Endodermal cell (in vitro differentiated cells): ENCODE data around the gene LRRC9. TPM values are rescaled to one million over a fixed set of nuclear protein-coding genes. Genes with fewer than 3 reads are reported as not detected.
"Not testable (repeated sequence)": the region's sequence is repeated elsewhere in the genome, so short reads cannot be mapped to it uniquely, and the experiment has no call there.

Source experiments
- DNase-seq: peaks from one replicate; pipeline ENCODE4 v3.0.0-alpha.2; 2017
- H3K27ac ChIP-seq: 2 replicates; pipeline ENCODE4 v1.5.1; 2013; ENCODE audit warnings: mild to moderate bottlenecking, low read depth, low read length, moderate library complexity
- H3K27me3 ChIP-seq: 2 replicates; pipeline ENCODE4 v1.6.1; 2013; ENCODE audit warnings: mild to moderate bottlenecking, low read length, moderate library complexity; ENCODE audit not compliant: insufficient read depth, control insufficient read depth, poor library complexity, severe bottlenecking
- H3K36me3 ChIP-seq: 2 replicates; pipeline ENCODE4 v1.7.0; 2013; ENCODE audit warnings: mild to moderate bottlenecking, low read length, moderate library complexity; ENCODE audit not compliant: control insufficient read depth, insufficient read depth
- H3K4me1 ChIP-seq: one replicate; pipeline ENCODE4 v1.7.0; 2013; ENCODE audit warnings: low read length; ENCODE audit not compliant: control insufficient read depth, insufficient read depth
- H3K4me3 ChIP-seq: 2 replicates; pipeline ENCODE4 v1.5.1; 2013; ENCODE audit warnings: mild to moderate bottlenecking, low read length, moderate library complexity
- H3K9ac ChIP-seq: 2 replicates; pipeline ENCODE4 v1.6.1; 2013; ENCODE audit warnings: mild to moderate bottlenecking, low read length, moderate library complexity; ENCODE audit not compliant: poor library complexity, severe bottlenecking; ENCODE audit errors: extremely low read depth
- H3K9me3 ChIP-seq: 2 replicates; pipeline ENCODE4 v1.6.1; 2013; ENCODE audit warnings: mild to moderate bottlenecking, low read length, moderate library complexity; ENCODE audit not compliant: control insufficient read depth
- H3K27ac Mint-ChIP-seq: 2 replicates; pipeline ENCODE4 v1.8.0; 2020; ENCODE audit warnings: mixed read lengths
- H3K27me3 Mint-ChIP-seq: 2 replicates; pipeline ENCODE4 v1.8.0; 2021; ENCODE audit warnings: mild to moderate bottlenecking, mixed read lengths; ENCODE audit not compliant: insufficient read depth
- H3K36me3 Mint-ChIP-seq: 2 replicates; pipeline ENCODE4 v1.8.0; 2020; ENCODE audit warnings: low read depth, mixed read lengths
- H3K4me1 Mint-ChIP-seq: 2 replicates; pipeline ENCODE4 v1.8.0; 2020; ENCODE audit warnings: mixed read lengths
- H3K4me3 Mint-ChIP-seq: 2 replicates; pipeline ENCODE4 v1.8.0; 2020; ENCODE audit warnings: mild to moderate bottlenecking, moderate library complexity, mixed read lengths
- H3K9me3 Mint-ChIP-seq: 2 replicates; pipeline ENCODE4 v1.8.0; 2020; ENCODE audit warnings: mild to moderate bottlenecking, mixed read lengths
- WGBS, 2 experiments: methylation state at CpG; one replicate each; pipeline versions ENCODE4 v1.1.5 to v1.1.7; 2013; ENCODE audit warnings: missing lambda C conversion rate in 2 of 2, mixed read lengths in 1 of 2; ENCODE audit not compliant: insufficient coverage in 1 of 2, insufficient read length in 1 of 2; 5-methylcytosine and 5-hydroxymethylcytosine counted together
- total RNA-seq, 2 donors: library from RNA; stranded (reverse); fragmentation: NEBNext Ultra II Directional in 1 of 2; extraction: Animal tissue kit (Norgen Biotek cat#: 25700) in 1 of 2; gene quantifications; 2 replicates in 1 of 2; 3 replicates in 1 of 2; pipeline ENCODE4 v1.2.1, GENCODE V29; 2021
- TF ChIP-seq, protein P1 (sequence below): fragments of 200-600 bp; sonication (generic); conservative IDR thresholded peaks from 2 replicates; pipeline ENCODE4 v1.5.0; 2021; ENCODE audit warnings: antibody characterized with exemption, mild to moderate bottlenecking

The LRRC9 gene
- total RNA-seq, 2 donors from 2014 or later: 3.0 to 3.5 TPM

GRCh38 chr14:60095231-60095630, 175.3 kb downstream of the LRRC9 start:
- no peak overlapping the region for H3K27ac ChIP-seq
- peaks cover 30% of the 10 kb centered on the region for H3K36me3 ChIP-seq
- Mint-ChIP-seq H3K4me1 (peaks cover 25% of the 10 kb centered on the region), H3K36me3 (peaks cover 22% of the 10 kb centered on the region), H3K27ac (peak overlapping the region; percentile 80), H3K27me3 (no peaks in the 10 kb centered on the region), H3K9me3 (peaks cover 8% of the 10 kb centered on the region), H3K4me3 (no peak overlapping the region)
- peak overlapping the region; percentile 91 for H3K9ac ChIP-seq
- peak overlapping the region; percentile 97 for H3K4me3 ChIP-seq
- no peaks in the 10 kb centered on the region for H3K4me1 ChIP-seq
- no peak for DNase-seq
- H3K27me3 ChIP-seq: no peaks in the 10 kb centered on the region
- peaks cover 15% of the 10 kb centered on the region for H3K9me3 ChIP-seq
- TF ChIP-seq, protein P1, sequence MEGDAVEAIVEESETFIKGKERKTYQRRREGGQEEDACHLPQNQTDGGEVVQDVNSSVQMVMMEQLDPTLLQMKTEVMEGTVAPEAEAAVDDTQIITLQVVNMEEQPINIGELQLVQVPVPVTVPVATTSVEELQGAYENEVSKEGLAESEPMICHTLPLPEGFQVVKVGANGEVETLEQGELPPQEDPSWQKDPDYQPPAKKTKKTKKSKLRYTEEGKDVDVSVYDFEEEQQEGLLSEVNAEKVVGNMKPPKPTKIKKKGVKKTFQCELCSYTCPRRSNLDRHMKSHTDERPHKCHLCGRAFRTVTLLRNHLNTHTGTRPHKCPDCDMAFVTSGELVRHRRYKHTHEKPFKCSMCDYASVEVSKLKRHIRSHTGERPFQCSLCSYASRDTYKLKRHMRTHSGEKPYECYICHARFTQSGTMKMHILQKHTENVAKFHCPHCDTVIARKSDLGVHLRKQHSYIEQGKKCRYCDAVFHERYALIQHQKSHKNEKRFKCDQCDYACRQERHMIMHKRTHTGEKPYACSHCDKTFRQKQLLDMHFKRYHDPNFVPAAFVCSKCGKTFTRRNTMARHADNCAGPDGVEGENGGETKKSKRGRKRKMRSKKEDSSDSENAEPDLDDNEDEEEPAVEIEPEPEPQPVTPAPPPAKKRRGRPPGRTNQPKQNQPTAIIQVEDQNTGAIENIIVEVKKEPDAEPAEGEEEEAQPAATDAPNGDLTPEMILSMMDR: no peak

- Mint-ChIP-seq H3K27ac (no peak overlapping the region), H3K36me3 (peaks cover 22% of the 10 kb centered on the region), H3K4me1 (peaks cover 30% of the 10 kb centered on the region), H3K27me3 (no peaks in the 10 kb centered on the region), H3K4me3 (no peak overlapping the region), H3K9me3 (peaks cover 8% of the 10 kb centered on the region)
- no peak overlapping the region for H3K9ac ChIP-seq
- WGBS, 2 experiments: 91 to 93% methylated on average over 2 to 3 of the region's 3 CpGs
- H3K4me3 ChIP-seq: no peak overlapping the region
- H3K27me3 ChIP-seq: no peaks in the 10 kb centered on the region
- no peaks in the 10 kb centered on the region for H3K4me1 ChIP-seq
- peaks cover 15% of the 10 kb centered on the region for H3K9me3 ChIP-seq
- TF ChIP-seq, protein P1: no peak
- no peak overlapping the region for H3K27ac ChIP-seq
- no peak for DNase-seq
- H3K36me3 ChIP-seq: peaks cover 30% of the 10 kb centered on the region
These were observed 176.0 kb downstream of the LRRC9 start for GRCh38 chr14:60095781-60096450.

- TF ChIP-seq, protein P1: no peak
- peaks cover 30% of the 10 kb centered on the region for H3K36me3 ChIP-seq
- H3K9me3 Mint-ChIP-seq: peaks cover 8% of the 10 kb centered on the region
- H3K9me3 ChIP-seq: peaks cover 15% of the 10 kb centered on the region
- H3K4me1 ChIP-seq: no peaks in the 10 kb centered on the region
- no peak overlapping the region for H3K27ac ChIP-seq
- no peak overlapping the region for H3K4me3 ChIP-seq
- no peaks in the 10 kb centered on the region for H3K27me3 ChIP-seq
- H3K9ac ChIP-seq: no peak overlapping the region
- WGBS, 2 experiments: 96 to 100% methylated on average over 6 of the region's 6 CpGs
- no peaks in the 10 kb centered on the region for H3K27me3 Mint-ChIP-seq
- DNase-seq: no peak
- no peak overlapping the region for H3K4me3 Mint-ChIP-seq
- peaks cover 22% of the 10 kb centered on the region for H3K36me3 Mint-ChIP-seq
- H3K4me1 Mint-ChIP-seq: peaks cover 33% of the 10 kb centered on the region
- peak overlapping the region; percentile 42 for H3K27ac Mint-ChIP-seq
These were observed 178.0 kb downstream of the LRRC9 start for GRCh38 chr14:60097974-60098373.

DNA sequence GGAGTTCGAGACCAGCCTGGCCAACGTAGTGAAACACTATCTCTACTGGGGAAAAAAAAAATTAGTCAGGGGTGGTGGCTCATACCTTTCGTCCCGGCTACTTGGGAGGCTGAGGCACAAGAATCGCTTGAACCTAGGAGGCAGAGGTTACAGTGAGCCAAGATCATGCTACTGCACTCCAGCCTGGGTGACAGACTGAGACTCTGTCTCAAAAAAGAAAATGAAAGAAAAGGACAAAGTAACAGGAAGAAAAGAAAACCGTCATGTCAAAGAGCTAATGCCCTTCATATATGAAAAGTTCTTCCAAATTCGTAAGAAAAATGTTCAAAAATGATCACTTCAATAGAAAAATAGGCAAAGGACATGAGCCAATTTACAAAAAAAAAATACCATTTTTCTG, 179.9 kb downstream of the LRRC9 start:
- H3K9me3 Mint-ChIP-seq, DNase-seq, H3K27me3 Mint-ChIP-seq, H3K27ac ChIP-seq, H3K27me3 ChIP-seq, H3K4me3 ChIP-seq, H3K4me1 ChIP-seq, H3K4me3 Mint-ChIP-seq, H3K27ac Mint-ChIP-seq, H3K9ac ChIP-seq: not testable (repeated sequence)
- Mint-ChIP-seq H3K4me1 (peaks cover 19% of the 10 kb centered on the region), H3K36me3 (peaks cover 29% of the 10 kb centered on the region)
- WGBS, 2 experiments: 93% methylated on average over 7 of the region's 7 CpGs
- peaks cover 30% of the 10 kb centered on the region for H3K36me3 ChIP-seq
- H3K9me3 ChIP-seq: peaks cover 15% of the 10 kb centered on the region
